Measurements from ENCODE around the gene CHN2. TPM values are rescaled to one million over a fixed set of nuclear protein-coding genes. Genes with fewer than 3 reads are reported as not detected.

CHN2 gene
- total RNA-seq, 1 donor from 2014 or later = 6.6 TPM

DNA sequence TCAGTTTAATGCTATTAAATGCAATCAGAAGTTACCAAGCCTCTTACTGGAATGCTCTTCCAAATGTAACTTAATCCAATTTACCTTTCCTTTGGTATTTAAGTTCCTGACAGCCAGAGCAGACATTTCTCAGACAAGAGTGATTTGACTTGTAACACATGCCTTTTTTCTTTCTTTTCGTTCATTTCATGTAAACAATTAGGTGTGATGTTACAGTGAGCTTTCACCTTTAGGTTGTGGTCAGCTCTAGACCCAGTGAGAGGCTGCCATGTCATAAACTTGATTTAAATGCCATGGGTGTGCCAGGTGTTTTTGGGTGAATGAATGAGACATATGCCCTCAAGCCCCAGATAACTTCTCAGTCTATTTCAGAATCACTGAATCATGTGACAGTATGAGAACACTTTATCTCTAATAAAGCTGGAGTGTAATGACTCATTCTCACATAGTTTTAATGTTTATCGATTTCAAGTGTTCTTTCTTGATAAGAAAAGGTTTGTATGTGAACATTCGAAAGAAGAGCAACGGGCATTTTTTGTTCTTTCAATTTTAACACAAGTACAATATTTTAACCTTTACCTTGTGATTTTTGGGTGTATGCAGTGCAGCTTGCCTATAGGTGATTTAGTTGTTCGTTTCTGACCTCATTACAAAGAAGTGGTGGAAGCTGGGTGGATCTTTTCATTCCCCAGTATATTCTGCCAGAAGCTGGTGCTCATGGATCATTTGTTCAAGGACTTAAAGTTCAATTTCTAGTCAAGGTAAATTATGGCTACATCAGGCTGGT, 61.5 kb downstream of the CHN2 start:
- Histone ChIP-seq H4K20me1 (ENCODE audit: low read depth) (no peaks in the 10 kb centered on the region), H3K9me3 (ENCODE audit: low read depth) (no peaks in the 10 kb centered on the region), H3K27me3 (no peaks in the 10 kb centered on the region), H3K79me2 (ENCODE audit: low read depth) (no peaks in the 10 kb centered on the region), H3K9ac (no peak overlapping the region), H3K4me2 (no peak overlapping the region), H3K4me3 (no peak overlapping the region), H2AFZ (replicated peaks) (no peak overlapping the region), H3K36me3 (no peaks in the 10 kb centered on the region), H3K27ac (no peak overlapping the region), H3K4me1 (no peaks in the 10 kb centered on the region), H3F3A (ENCODE audit: low read depth) (no peaks in the 10 kb centered on the region)
- DNase-seq (ENCODE audit: low spot score) = no peak
- no peak overlapping the region for H3K4me3 Mint-ChIP-seq
- peaks cover 5% of the 10 kb centered on the region for H3K4me1 Mint-ChIP-seq
- no peaks in the 10 kb centered on the region for H3K36me3 Mint-ChIP-seq
- TF ChIP-seq EZH2 (IDR thresholded peaks at IDR 0.05) (no peak), EZH2phosphoT487 (IDR thresholded peaks at IDR 0.05) (no peak)
- TF ChIP-seq, protein P1, sequence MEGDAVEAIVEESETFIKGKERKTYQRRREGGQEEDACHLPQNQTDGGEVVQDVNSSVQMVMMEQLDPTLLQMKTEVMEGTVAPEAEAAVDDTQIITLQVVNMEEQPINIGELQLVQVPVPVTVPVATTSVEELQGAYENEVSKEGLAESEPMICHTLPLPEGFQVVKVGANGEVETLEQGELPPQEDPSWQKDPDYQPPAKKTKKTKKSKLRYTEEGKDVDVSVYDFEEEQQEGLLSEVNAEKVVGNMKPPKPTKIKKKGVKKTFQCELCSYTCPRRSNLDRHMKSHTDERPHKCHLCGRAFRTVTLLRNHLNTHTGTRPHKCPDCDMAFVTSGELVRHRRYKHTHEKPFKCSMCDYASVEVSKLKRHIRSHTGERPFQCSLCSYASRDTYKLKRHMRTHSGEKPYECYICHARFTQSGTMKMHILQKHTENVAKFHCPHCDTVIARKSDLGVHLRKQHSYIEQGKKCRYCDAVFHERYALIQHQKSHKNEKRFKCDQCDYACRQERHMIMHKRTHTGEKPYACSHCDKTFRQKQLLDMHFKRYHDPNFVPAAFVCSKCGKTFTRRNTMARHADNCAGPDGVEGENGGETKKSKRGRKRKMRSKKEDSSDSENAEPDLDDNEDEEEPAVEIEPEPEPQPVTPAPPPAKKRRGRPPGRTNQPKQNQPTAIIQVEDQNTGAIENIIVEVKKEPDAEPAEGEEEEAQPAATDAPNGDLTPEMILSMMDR (IDR thresholded peaks at IDR 0.05) = no peak
- peaks cover 5% of the 10 kb centered on the region for H3K27me3 Mint-ChIP-seq (ENCODE audit: insufficient read depth, low read depth)
- no peak overlapping the region for H3K27ac Mint-ChIP-seq
- no peaks in the 10 kb centered on the region for H3K9me3 Mint-ChIP-seq

DNA sequence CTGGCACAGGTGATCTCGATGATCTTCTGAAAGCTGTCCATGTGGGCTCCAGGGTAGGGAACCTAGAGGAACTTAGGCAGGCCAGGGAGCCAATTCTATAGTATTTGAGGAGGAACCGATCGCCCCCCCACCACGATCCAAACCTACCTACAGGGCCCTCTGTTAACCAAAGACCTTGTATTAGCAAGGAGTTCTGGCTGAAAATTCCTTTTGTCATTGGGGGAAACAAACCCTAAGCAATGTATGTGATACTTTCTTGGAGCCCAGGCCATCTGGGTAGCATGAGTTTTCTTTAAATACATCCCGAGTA, 62.1 kb downstream of the CHN2 start:
- Histone ChIP-seq H3K4me2 (no peak overlapping the region), H2AFZ (replicated peaks) (no peak overlapping the region), H3K79me2 (ENCODE audit: low read depth) (no peaks in the 10 kb centered on the region), H4K20me1 (ENCODE audit: low read depth) (no peaks in the 10 kb centered on the region), H3K27me3 (no peaks in the 10 kb centered on the region), H3K4me3 (no peak overlapping the region), H3K4me1 (no peaks in the 10 kb centered on the region), H3K27ac (no peak overlapping the region), H3K9me3 (ENCODE audit: low read depth) (no peaks in the 10 kb centered on the region), H3F3A (ENCODE audit: low read depth) (no peaks in the 10 kb centered on the region), H3K9ac (no peak overlapping the region), H3K36me3 (no peaks in the 10 kb centered on the region)
- TF ChIP-seq EZH2phosphoT487 (IDR thresholded peaks at IDR 0.05) (no peak), EZH2 (IDR thresholded peaks at IDR 0.05) (no peak)
- TF ChIP-seq, protein P1 (IDR thresholded peaks at IDR 0.05) = no peak
- H3K4me3 Mint-ChIP-seq = no peak overlapping the region
- H3K4me1 Mint-ChIP-seq = peaks cover 5% of the 10 kb centered on the region
- no peak overlapping the region for H3K27ac Mint-ChIP-seq
- no peaks in the 10 kb centered on the region for H3K9me3 Mint-ChIP-seq
- DNase-seq (ENCODE audit: low spot score) = no peak
- no peaks in the 10 kb centered on the region for H3K36me3 Mint-ChIP-seq
- H3K27me3 Mint-ChIP-seq (ENCODE audit: insufficient read depth, low read depth) = peaks cover 5% of the 10 kb centered on the region

DNA sequence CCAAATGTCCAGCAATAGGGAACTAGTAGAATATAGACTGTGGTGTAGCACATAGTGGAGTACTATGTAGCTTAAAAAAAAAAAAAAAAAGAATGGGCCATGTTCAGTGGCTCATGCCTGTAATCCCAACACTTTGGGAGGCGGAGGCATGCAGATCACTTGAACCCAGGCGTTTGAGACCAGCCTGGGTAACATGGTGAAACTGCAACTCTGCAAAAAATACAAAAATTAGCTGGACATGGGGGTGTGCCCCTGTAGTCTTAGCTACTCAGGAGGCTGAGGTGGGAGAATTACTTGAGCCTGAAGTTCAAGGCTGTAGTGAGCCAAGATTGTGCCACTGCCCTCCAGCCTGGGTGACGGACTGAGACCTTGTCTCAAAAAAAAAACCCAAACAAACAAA, 64.4 kb downstream of the CHN2 start:
- no peaks in the 10 kb centered on the region for H3K27me3 ChIP-seq
- no peaks in the 10 kb centered on the region for H3K79me2 ChIP-seq (ENCODE audit: low read depth)
- DNase-seq (ENCODE audit: low spot score) = no peak
- Mint-ChIP-seq H3K4me3 (no peak overlapping the region), H3K27me3 (ENCODE audit: insufficient read depth, low read depth) (peaks cover 3% of the 10 kb centered on the region), H3K27ac (no peak overlapping the region), H3K4me1 (peaks cover 5% of the 10 kb centered on the region), H3K9me3 (peaks cover 5% of the 10 kb centered on the region), H3K36me3 (peaks cover 2% of the 10 kb centered on the region)
- no peak overlapping the region for H3K9ac ChIP-seq
- H2AFZ ChIP-seq (replicated peaks) = no peak overlapping the region
- no peaks in the 10 kb centered on the region for H3K36me3 ChIP-seq
- no peak overlapping the region for H3K4me2 ChIP-seq
- H3K4me1 ChIP-seq = no peaks in the 10 kb centered on the region
- H3K4me3 ChIP-seq = no peak overlapping the region
- H4K20me1 ChIP-seq (ENCODE audit: low read depth) = no peaks in the 10 kb centered on the region
- no peak overlapping the region for H3K27ac ChIP-seq
- H3K9me3 ChIP-seq (ENCODE audit: low read depth) = no peaks in the 10 kb centered on the region
- no peaks in the 10 kb centered on the region for H3F3A ChIP-seq (ENCODE audit: low read depth)
- TF ChIP-seq EZH2phosphoT487 (IDR thresholded peaks at IDR 0.05) (no peak), EZH2 (IDR thresholded peaks at IDR 0.05) (no peak)
- TF ChIP-seq, protein P1 (IDR thresholded peaks at IDR 0.05) = no peak
